ENCODE measurements around the gene HMGA1.

Gene HMGA1

GRCh38 chr6:34275128-34275804 is 38.6 kb downstream of the HMGA1 start:
- Histone ChIP-seq H3K27ac (ENCODE audit: low read depth, low read length) (no peak overlapping the region), H3K4me2 (ENCODE audit: low read length) (no peak overlapping the region), H3K9me3 (ENCODE audit: control insufficient read depth, insufficient read depth, low read length) (no peaks in the 10 kb centered on the region), H3K4me1 (ENCODE audit: control insufficient read depth, low read length) (peaks cover 16% of the 10 kb centered on the region), H4K20me1 (ENCODE audit: control insufficient read depth, insufficient read depth, low read depth, low read length) (no peaks in the 10 kb centered on the region), H3K9me2 (replicated peaks; ENCODE audit: control insufficient read depth, low read length) (no peaks in the 10 kb centered on the region), H3K79me2 (ENCODE audit: control insufficient read depth, low read length) (no peaks in the 10 kb centered on the region), H3F3A (ENCODE audit: control insufficient read depth, insufficient read depth) (peaks cover 5% of the 10 kb centered on the region; the same call in 1 of the 2 replicates), H3K36me3 (ENCODE audit: control insufficient read depth, low read length) (no peaks in the 10 kb centered on the region), H3K4me3 (ENCODE audit: low read length) (no peak overlapping the region), H3K27me3 (ENCODE audit: control insufficient read depth, low read length) (peaks cover 3% of the 10 kb centered on the region; the same call in 1 of the 2 replicates)
- TF ChIP-seq CTCF (IDR thresholded peaks at IDR 0.05; ENCODE audit: low read depth, low read length, poor library complexity, severe bottlenecking) = no peak
- no peak for TF ChIP-seq EZH2phosphoT487 (IDR thresholded peaks at IDR 0.05; ENCODE audit: borderline replicate concordance, low read length)

- no peak overlapping the region for H3K4me2 ChIP-seq (ENCODE audit: low read length)
- H3F3A ChIP-seq (ENCODE audit: control insufficient read depth, insufficient read depth) = peaks cover 5% of the 10 kb centered on the region; the same call in 1 of the 2 replicates
- H3K4me1 ChIP-seq (ENCODE audit: control insufficient read depth, low read length) = peaks cover 16% of the 10 kb centered on the region
- no peaks in the 10 kb centered on the region for H3K9me3 ChIP-seq (ENCODE audit: control insufficient read depth, insufficient read depth, low read length)
- H3K27ac ChIP-seq (ENCODE audit: low read depth, low read length) = no peak overlapping the region
- no peaks in the 10 kb centered on the region for H3K36me3 ChIP-seq (ENCODE audit: control insufficient read depth, low read length)
- no peak overlapping the region for H3K4me3 ChIP-seq (ENCODE audit: low read length)
- no peaks in the 10 kb centered on the region for H4K20me1 ChIP-seq (ENCODE audit: control insufficient read depth, insufficient read depth, low read depth, low read length)
- H3K27me3 ChIP-seq (ENCODE audit: control insufficient read depth, low read length) = peaks cover 3% of the 10 kb centered on the region; the same call in 1 of the 2 replicates
- no peak for TF ChIP-seq EZH2phosphoT487 (IDR thresholded peaks at IDR 0.05; ENCODE audit: borderline replicate concordance, low read length)
- no peak for TF ChIP-seq CTCF (IDR thresholded peaks at IDR 0.05; ENCODE audit: low read depth, low read length, poor library complexity, severe bottlenecking)
- H3K9me2 ChIP-seq (replicated peaks; ENCODE audit: control insufficient read depth, low read length) = no peaks in the 10 kb centered on the region
- no peaks in the 10 kb centered on the region for H3K79me2 ChIP-seq (ENCODE audit: control insufficient read depth, low read length)
These were observed 39.5 kb downstream of the HMGA1 start for GRCh38 chr6:34276191-34276590.

GRCh38 chr6:34276881-34277762 is 40.4 kb downstream of the HMGA1 start:
- H3K79me2 ChIP-seq (ENCODE audit: control insufficient read depth, low read length) = no peaks in the 10 kb centered on the region
- H3F3A ChIP-seq (ENCODE audit: control insufficient read depth, insufficient read depth) = peaks cover 5% of the 10 kb centered on the region; the same call in 1 of the 2 replicates
- no peak overlapping the region for H3K4me2 ChIP-seq (ENCODE audit: low read length)
- H3K27me3 ChIP-seq (ENCODE audit: control insufficient read depth, low read length) = peaks cover 3% of the 10 kb centered on the region; the same call in 1 of the 2 replicates
- TF ChIP-seq CTCF (IDR thresholded peaks at IDR 0.05; ENCODE audit: low read depth, low read length, poor library complexity, severe bottlenecking) (no peak), EZH2phosphoT487 (IDR thresholded peaks at IDR 0.05; ENCODE audit: borderline replicate concordance, low read length) (no peak)
- H3K27ac ChIP-seq (ENCODE audit: low read depth, low read length) = no peak overlapping the region
- H3K9me3 ChIP-seq (ENCODE audit: control insufficient read depth, insufficient read depth, low read length) = no peaks in the 10 kb centered on the region
- no peaks in the 10 kb centered on the region for H4K20me1 ChIP-seq (ENCODE audit: control insufficient read depth, insufficient read depth, low read depth, low read length)
- H3K4me1 ChIP-seq (ENCODE audit: control insufficient read depth, low read length) = peaks cover 13% of the 10 kb centered on the region
- H3K9me2 ChIP-seq (replicated peaks; ENCODE audit: control insufficient read depth, low read length) = no peaks in the 10 kb centered on the region
- H3K36me3 ChIP-seq (ENCODE audit: control insufficient read depth, low read length) = no peaks in the 10 kb centered on the region
- H3K4me3 ChIP-seq (ENCODE audit: low read length) = no peak overlapping the region
